Glomerular visceral epithelial cell (primary cell): ENCODE results near the gene PTPN4.
"Not testable (repeated sequence)": the region's sequence is repeated elsewhere in the genome, so short reads cannot be mapped to it uniquely, and the experiment has no call there.

Experiments used
- DNase-seq: peaks from one replicate; pipeline ENCODE4 v3.0.0-alpha.2; 2016; ENCODE audit errors: extremely low spot score

Gene PTPN4

GRCh38 chr2:119941388-119941787, 181.7 kb downstream of the PTPN4 start:
- no peak for DNase-seq

GRCh38 chr2:119941981-119942513, 182.3 kb downstream of the PTPN4 start:
- no peak for DNase-seq

GRCh38 chr2:119943058-119943457, 183.3 kb downstream of the PTPN4 start:
- DNase-seq, result no peak

- no peak for DNase-seq
Measured at GRCh38 chr2:119947535-119947934, 187.8 kb downstream of the PTPN4 start.

GRCh38 chr2:119950966-119951365, 191.2 kb downstream of the PTPN4 start:
- DNase-seq, result no peak

- no peak for DNase-seq
Measured at GRCh38 chr2:119958670-119959268, 199.0 kb downstream of the PTPN4 start.

- DNase-seq, result no peak
Measured at GRCh38 chr2:119960821-119961220, 201.1 kb downstream of the PTPN4 start.

GRCh38 chr2:119981896-119982295, 222.2 kb downstream of the PTPN4 start:
- DNase-seq, result no peak

- DNase-seq, result no peak
Measured at GRCh38 chr2:119982506-119982905, 222.8 kb downstream of the PTPN4 start.

- DNase-seq, result no peak
Measured at GRCh38 chr2:119983108-119983507, 223.4 kb downstream of the PTPN4 start.

- no peak for DNase-seq
Measured at GRCh38 chr2:119996148-119996547, 236.4 kb downstream of the PTPN4 start.

GRCh38 chr2:119996896-119997891, 237.5 kb downstream of the PTPN4 start:
- not testable (repeated sequence) for DNase-seq

- DNase-seq, result no peak
Measured at GRCh38 chr2:120001471-120001870, 241.7 kb downstream of the PTPN4 start.

- DNase-seq, result no peak
Measured at GRCh38 chr2:120004254-120004653, 244.5 kb downstream of the PTPN4 start.

- DNase-seq, result no peak
Measured at GRCh38 chr2:120005834-120006521, 246.3 kb downstream of the PTPN4 start.

- DNase-seq, result no peak
Measured at GRCh38 chr2:120007851-120008250, 248.1 kb downstream of the PTPN4 start.

- no peak for DNase-seq
Measured at GRCh38 chr2:120012363-120012762, 252.6 kb downstream of the PTPN4 start.

- peak; percentile 96 for DNase-seq
Measured at GRCh38 chr2:120012771-120013596, 253.3 kb downstream of the PTPN4 start, which contains the start of gene EPB41L5. TSS of gene EPB41L5 (plus strand) at chr2:120013077. CDS start at chr2:120019085, 6,008 bp downstream.

GRCh38 chr2:120013597-120014223, 254.0 kb downstream of the PTPN4 start:
- DNase-seq, result no peak

- DNase-seq, result peak; percentile 25
Measured at GRCh38 chr2:120014226-120014980, 254.7 kb downstream of the PTPN4 start.
